GM10847 (cell line): ENCODE measurements around the gene SLC35E4.

Experiments
- POLR2A ChIP-seq: IDR thresholded peaks from 2 replicates; pipeline ENCODE4 v1.6.1; 2011; ENCODE audit not compliant: insufficient read length; ENCODE audit errors: extremely low read depth

The SLC35E4 gene

GRCh38 chr22:30607300-30607930, 28.2 kb upstream of the SLC35E4 start:
- no peak for TF ChIP-seq POLR2A

GRCh38 chr22:30607939-30608338, 27.6 kb upstream of the SLC35E4 start:
- no peak for TF ChIP-seq POLR2A

- no peak for TF ChIP-seq POLR2A
These were observed 26.1 kb upstream of the SLC35E4 start for GRCh38 chr22:30609260-30610185.

- TF ChIP-seq POLR2A: no peak
These were observed 25.3 kb upstream of the SLC35E4 start for GRCh38 chr22:30610299-30610698.

- TF ChIP-seq POLR2A: no peak
These were observed 24.4 kb upstream of the SLC35E4 start for GRCh38 chr22:30611197-30611596.

- TF ChIP-seq POLR2A: no peak
These were observed 22.8 kb upstream of the SLC35E4 start for GRCh38 chr22:30612789-30613188.

GRCh38 chr22:30614268-30614667, 21.3 kb upstream of the SLC35E4 start:
- TF ChIP-seq POLR2A: no peak

GRCh38 chr22:30614879-30615278, 20.7 kb upstream of the SLC35E4 start:
- no peak for TF ChIP-seq POLR2A

GRCh38 chr22:30615543-30615954, 20.0 kb upstream of the SLC35E4 start:
- TF ChIP-seq POLR2A: no peak

- TF ChIP-seq POLR2A: no peak
These were observed 17.8 kb upstream of the SLC35E4 start for GRCh38 chr22:30617819-30618218.

GRCh38 chr22:30626413-30626812, 9.2 kb upstream of the SLC35E4 start:
- TF ChIP-seq POLR2A: no peak

- TF ChIP-seq POLR2A: no peak
These were observed 8.1 kb upstream of the SLC35E4 start for GRCh38 chr22:30627471-30627870.

- no peak for TF ChIP-seq POLR2A
These were observed 7.1 kb upstream of the SLC35E4 start for GRCh38 chr22:30628491-30628890.

- TF ChIP-seq POLR2A: no peak
These were observed 929 bp upstream of the SLC35E4 start for GRCh38 chr22:30634471-30635233.

- TF ChIP-seq POLR2A: no peak
These were observed 871 bp downstream of the SLC35E4 start for GRCh38 chr22:30636226-30637077.

GRCh38 chr22:30637701-30638114, 2.1 kb downstream of the SLC35E4 start:
- TF ChIP-seq POLR2A: no peak
